Loucy (cell line): ENCODE data around the gene RRN3.
"Not testable (repeated sequence)": the region's sequence is repeated elsewhere in the genome, so short reads cannot be mapped to it uniquely, and the experiment has no call there.

Source experiments
- CTCF ChIP-seq: fragments of 200-600 bp; sonication (generic); conservative IDR thresholded peaks from 2 replicates; pipeline ENCODE4 v1.5.1; 2014; ENCODE audit warnings: mild to moderate bottlenecking, antibody characterized with exemption, low read length
- EZH2phosphoT487 ChIP-seq: fragments of 200-600 bp; IDR thresholded peaks from 2 replicates; pipeline ENCODE4 v1.6.1; 2018; ENCODE audit warnings: antibody characterized with exemption, mild to moderate bottlenecking, moderate library complexity, borderline replicate concordance

GRCh38 chr16:15142107-15142890, 48.2 kb upstream of the RRN3 start:
- not testable (repeated sequence) for TF ChIP-seq CTCF, EZH2phosphoT487
